GM21447 (cell line): ENCODE results near the gene FRMD4A.

Experiments
- ATAC-seq: cut with Tn5 transposase; IDR thresholded peaks from one replicate; pipeline ENCODE4 v1.9.1; 2021; ENCODE audit not compliant: unreplicated experiment

FRMD4A gene

DNA sequence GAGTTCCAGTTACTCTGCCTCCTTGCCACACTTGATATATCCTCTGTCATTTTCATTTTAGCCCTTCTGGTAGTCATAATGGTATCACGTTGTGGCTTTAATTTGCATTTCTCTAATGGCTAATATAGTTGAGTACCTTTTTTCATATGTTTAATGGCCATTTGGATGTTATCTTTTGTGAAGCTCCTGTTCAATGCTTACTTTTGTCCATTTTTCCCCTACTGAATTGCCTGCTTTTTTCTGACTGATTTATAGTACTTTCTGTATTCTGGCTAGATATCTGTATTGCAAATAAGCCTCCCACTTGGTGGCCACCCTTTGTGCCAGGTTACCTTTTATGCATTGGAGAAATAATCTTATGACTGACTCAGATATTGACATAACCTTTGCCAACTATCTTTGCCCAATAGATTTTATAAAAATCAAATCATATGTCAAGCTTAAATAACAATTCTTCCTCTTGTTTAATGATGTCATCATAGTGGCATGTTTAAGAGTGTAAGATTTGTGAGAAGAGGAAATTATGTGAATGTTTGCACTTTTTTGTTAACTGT lies 693.3 kb downstream of the FRMD4A start:
- ATAC-seq: no peak

DNA sequence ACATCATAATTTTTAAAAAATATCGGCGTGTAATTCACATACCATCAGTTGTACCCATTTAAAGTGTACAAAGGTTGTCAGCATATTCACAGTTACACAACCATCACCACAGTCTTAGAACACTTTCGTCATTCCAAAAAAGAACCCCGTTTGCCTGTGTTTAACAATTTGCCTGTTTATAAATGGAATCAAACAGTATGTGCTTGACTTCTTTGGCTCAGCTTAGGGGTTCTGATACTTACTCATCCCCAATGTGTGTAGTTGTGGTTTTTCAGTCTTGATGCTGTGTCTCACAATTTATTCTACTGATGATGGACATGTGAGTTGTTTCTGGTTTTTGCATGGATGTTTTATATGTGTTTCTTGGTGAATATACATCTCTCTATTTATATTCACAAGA lies 693.9 kb downstream of the FRMD4A start:
- ATAC-seq: no peak

- no peak for ATAC-seq
Observed at GRCh38 chr10:13634207-13634606, 696.5 kb downstream of the FRMD4A start.

- ATAC-seq: no peak
Observed at GRCh38 chr10:13633689-13634088, 697.0 kb downstream of the FRMD4A start.

GRCh38 chr10:13632884-13633440 lies 697.8 kb downstream of the FRMD4A start:
- ATAC-seq: no peak

GRCh38 chr10:13632440-13632839 lies 698.3 kb downstream of the FRMD4A start:
- no peak for ATAC-seq

- no peak for ATAC-seq
Observed at GRCh38 chr10:13631594-13631993, 699.1 kb downstream of the FRMD4A start.

- ATAC-seq: no peak
Observed at GRCh38 chr10:13630231-13630630, 700.5 kb downstream of the FRMD4A start.

DNA sequence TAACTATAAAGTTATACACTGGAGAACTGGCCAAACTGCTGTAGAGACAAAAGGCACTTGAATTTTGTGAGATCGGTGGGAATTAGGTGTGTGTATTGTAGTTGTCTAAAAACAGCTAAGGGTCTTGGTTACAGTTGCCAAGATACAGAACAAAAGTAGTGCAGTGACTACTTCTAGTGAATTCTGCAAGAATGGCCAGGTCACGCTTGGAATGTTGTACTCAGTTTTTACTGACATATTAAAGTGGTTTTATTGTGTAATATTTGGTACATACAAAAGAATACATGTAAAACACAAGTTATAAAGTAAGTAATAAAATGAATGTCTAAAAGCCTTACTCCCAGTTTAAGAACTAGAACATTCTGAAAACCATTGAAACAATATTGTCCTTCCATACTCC lies 701.6 kb downstream of the FRMD4A start:
- ATAC-seq: no peak

GRCh38 chr10:13628661-13629060 lies 702.1 kb downstream of the FRMD4A start:
- no peak for ATAC-seq

DNA sequence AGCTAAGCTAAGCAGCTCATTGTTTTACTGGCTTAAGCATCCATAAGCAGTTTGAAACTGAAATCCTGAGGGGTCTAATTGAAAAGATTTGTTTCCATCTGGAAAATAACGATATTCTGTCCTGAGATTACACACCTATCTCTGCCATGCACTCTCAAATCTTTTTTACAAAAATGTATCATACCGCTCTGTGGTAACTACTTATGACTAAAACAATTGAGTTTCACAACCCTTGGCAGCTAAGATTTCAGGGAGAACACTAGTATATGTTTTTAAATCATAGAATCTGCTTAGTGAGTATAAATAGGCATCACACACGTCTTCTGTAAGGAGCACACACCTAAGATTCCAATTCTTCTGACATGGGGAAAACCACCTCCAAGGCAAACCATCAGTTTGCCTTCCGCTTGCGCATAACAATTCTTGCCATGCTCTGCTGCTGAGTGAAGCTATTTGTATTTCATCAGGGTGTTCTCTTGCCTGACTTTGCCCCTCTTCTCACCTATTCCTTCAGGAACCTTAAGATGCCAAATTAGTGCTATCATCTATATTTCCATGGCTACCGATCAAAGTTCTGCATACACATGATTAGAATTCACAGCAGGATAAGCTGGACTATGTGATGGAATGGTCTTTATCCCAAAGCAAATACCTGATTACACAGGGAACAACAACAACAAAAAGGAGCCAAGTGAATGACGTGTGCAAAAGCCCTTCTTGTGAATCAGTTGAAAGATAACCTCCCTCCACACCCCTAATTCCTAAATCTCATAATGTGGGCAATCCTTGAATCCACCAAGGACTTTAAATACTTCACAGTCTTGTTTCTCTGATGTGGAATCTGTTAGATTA lies 703.0 kb downstream of the FRMD4A start:
- no peak for ATAC-seq

- no peak for ATAC-seq
Observed at GRCh38 chr10:13624630-13625029, 706.1 kb downstream of the FRMD4A start.

DNA sequence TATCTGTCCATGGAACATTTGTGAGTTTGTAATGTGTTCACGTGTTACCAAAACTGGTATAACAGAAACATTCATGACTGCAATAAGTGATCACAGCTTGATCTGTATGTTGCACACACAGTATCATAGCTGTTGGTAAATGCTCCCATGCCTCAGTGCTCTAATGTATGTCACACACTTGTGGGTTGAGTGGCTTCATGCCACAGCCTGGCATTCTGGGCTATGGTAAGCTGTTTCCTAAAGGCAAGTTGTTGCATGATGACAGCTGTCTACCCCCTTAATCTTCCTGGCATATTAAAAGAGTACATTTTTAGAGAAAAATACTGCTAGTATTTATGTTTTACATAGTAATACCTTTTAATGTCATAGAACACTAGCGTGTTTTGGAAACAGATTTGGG lies 708.8 kb downstream of the FRMD4A start:
- no peak for ATAC-seq

DNA sequence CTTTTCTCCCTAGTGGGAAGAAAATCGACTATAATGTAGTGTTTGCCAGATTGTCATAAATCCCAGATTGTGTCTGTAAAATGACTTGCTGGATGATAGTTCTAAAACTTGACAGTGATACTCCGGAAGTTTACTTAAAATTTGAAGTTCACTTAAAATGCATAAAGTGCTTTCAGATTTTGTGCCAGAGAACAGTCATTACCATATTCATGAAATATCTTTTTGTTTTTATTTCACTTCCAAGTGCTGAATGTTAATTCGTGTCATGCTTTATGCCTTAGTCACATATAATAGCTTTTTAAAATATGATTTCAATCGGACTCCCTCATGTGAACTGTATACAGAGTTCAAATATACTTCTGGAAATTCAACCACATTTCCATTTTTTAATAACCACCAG lies 713.6 kb downstream of the FRMD4A start:
- ATAC-seq: no peak

DNA sequence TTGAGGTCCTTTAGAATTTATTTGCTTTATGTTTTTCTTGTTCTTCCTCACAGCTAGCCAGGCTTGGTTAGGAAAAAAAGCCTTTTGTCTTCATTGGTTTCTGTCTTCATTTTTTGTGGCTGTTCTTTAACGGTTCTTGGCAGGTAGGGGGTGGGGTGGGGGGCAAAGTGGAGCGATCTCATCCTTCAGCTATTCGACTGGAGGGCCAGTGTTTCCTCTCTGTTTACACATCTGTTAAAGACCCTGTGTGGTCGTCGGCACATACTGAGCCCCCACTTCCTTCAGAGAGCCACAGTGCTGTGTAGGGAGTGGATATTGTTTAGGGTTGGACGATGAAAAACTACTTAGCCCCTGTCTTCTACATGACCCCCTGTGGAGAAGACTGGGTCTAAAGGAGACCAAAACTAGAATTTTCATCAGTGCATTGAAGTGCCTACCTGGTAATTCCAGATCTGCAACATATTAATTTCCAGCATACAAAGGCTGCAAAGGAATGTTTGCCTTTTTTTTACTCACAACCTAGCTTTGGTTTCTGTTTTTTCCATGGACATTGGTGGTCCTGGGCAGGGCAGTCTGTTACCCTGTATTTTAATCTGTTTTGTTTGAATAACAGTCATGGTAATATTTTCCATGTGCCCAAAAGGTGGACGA lies 714.9 kb downstream of the FRMD4A start:
- ATAC-seq: no peak

DNA sequence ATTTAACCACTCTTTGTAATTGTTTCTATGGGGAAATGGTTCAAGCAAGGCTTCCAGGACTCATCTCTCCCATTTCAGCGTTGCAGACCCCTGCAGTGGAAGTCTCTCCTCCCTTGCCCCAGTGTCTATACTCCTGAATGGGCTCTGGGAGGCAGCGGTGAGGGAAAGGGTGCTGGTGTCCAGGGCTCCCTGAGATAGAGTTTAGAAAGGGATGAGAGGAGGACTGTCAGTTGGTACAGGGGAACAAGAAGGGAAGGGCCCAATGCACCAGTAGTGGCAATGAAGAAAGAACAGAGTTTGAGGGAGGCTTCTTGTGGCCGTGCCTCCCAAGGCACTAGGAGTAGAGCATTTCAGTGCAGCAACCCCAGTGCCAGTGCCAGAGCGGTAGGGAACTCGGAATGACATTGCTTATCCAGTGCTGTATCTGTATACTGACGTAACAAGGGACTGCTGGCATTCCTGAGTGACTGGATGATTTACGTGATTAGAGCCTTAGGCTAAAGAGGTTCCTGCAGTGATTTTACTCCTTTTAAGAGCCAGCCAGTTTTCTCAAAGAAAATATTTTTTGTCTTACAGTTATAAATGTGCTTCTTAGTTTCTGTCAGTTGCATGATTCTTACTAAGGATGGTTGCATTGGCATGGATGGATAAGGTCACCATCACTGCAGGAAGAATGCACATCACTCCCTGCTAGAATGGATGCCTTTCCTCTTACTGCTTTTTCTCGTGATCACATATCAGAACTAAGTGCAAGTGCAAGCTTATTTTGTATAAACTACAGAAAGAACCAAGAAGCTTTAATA lies 716.0 kb downstream of the FRMD4A start:
- ATAC-seq: no peak

GRCh38 chr10:13613519-13613918 lies 717.2 kb downstream of the FRMD4A start:
- no peak for ATAC-seq

GRCh38 chr10:13612654-13613373 lies 717.9 kb downstream of the FRMD4A start:
- no peak for ATAC-seq

DNA sequence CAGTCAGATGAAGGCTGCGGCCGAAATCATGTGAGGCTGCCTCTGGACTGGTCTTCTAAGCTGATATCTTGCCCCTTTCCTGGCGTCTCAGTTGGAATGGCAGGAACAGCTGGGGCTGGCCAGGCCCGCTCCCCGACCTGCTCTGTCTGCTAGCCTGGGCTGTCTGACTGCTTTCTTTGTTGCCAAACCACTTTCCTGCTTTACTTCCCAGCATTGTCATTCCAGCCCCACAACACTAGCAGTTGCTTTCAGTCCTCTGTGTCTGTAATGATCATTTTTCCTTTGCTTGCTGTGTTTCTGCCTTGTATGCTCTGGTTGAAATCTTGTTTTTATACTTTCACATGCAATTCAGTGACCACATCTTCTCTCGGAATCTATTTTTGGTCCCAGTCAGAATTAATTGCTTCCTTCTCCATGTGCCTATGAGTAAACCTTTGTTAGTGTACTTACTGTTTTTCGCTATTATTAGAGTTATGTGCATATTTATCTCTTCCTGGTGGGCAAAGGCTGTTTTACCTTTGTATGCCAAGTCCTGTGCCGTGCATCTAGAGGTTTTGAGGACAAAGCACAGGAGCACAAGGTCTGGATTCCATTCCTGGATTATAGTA lies 722.4 kb downstream of the FRMD4A start:
- ATAC-seq: no peak
